Right kidney (tissue), 1 donor: ENCODE results near the gene EXPH5.

ENCODE experiments used
- DNase-seq: peaks from one replicate; pipeline ENCODE4 v3.0.0-alpha.2; 2016

Gene EXPH5

GRCh38 chr11:108565653-108566052 is 27.9 kb downstream of the EXPH5 start:
- DNase-seq, result no peak

DNA sequence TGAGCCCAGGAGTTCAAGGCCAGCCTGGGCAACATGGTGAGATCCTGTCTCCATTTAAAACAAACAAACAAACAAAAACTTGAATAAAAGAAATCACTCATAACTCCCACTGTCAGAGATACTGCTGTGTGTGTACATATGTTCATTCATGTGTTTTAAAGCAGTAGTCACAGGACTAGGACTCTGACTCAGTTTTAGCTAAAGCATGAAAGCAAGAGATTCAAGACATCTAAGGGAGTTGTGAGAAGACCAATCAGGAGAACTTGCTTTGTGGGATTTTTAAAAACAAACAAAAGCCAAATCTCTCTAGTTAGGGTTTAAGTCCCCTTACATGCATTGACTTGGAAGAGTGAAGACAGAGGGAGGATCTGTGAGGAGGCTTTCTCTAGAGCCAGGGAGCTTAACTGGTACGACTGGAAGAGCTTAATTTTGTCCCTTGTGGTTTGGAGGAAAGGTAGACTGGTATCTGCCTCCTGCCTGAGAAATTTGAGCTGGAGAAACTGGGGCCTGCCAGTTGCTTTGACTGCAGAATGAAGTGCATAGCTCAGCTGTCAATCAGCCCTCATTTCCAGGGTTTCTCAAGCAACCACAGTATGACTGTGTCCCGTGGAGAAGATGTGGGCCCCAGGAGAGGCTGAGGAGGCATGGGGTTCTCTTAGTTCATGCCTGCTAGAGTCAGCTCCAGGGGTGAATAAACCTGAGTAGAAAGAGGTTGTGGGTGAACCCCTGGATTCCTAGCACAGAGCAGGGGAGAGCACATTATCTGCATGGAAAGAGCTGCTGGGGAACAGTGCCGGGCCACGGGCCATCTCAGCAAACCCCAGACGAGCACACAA is 30.6 kb downstream of the EXPH5 start:
- DNase-seq, result no peak

DNA sequence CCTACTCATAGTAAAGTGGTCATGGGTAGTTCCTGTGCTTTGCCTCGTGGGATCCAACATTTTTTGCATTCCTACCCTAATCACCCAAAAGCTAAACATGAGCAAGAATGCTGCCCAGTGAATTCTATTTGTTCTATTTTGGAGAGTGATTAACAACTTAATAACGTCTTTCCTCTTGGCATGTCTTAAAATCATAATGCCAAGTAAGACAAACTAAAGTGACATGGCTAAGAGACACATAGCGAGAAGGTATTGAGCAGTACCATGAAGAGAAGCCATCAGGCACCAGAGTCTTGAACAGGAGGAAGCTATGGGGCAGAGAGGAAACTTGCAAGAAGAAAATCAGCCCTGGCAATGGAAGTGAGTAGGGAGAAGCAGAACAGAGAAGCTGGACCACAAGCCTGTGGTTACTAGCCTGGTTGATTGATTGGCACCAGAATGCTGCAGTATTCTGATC is 32.0 kb downstream of the EXPH5 start:
- no peak for DNase-seq

- no peak for DNase-seq
These were observed 33.7 kb downstream of the EXPH5 start for GRCh38 chr11:108559904-108560303.

DNA sequence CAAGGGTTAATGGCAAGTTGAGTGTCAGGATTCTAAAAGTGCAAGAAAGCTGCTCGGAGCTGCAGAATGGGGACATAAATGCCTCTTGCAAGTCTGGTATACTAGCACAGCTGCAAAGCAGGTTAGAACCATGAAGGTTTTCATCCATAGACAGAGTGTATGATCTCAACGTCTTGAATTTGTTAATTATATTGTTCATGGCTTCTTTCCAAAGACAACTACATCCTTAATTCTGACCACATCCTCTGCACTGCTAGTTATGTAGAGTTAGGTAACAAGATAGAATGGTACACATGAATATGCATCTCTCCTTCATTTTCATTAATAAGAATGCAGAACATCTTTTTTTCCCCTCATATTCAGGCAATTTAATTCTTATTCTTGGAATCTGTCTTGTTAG is 34.2 kb downstream of the EXPH5 start:
- DNase-seq, result no peak

GRCh38 chr11:108558222-108558621 is 35.3 kb downstream of the EXPH5 start:
- DNase-seq, result no peak

DNA sequence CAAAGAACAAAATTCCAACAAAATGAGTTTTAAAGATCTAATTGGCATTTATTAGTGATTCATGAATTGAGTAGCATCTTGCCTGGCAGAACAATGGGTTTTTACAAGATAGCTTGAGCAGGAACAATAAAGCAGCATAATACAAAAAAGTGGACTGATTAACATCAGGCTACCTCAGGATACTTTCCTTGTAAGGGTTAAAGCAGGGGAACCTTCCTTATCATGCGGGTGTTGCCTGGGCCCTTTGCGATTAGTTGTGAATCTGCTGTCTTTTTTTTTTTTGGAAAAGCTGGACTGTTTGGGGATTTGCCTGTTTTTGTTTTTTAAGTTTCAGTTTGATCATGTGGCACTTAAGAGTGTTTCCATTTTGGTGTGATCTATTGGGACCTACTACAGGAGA is 37.5 kb downstream of the EXPH5 start:
- DNase-seq, result no peak

DNA sequence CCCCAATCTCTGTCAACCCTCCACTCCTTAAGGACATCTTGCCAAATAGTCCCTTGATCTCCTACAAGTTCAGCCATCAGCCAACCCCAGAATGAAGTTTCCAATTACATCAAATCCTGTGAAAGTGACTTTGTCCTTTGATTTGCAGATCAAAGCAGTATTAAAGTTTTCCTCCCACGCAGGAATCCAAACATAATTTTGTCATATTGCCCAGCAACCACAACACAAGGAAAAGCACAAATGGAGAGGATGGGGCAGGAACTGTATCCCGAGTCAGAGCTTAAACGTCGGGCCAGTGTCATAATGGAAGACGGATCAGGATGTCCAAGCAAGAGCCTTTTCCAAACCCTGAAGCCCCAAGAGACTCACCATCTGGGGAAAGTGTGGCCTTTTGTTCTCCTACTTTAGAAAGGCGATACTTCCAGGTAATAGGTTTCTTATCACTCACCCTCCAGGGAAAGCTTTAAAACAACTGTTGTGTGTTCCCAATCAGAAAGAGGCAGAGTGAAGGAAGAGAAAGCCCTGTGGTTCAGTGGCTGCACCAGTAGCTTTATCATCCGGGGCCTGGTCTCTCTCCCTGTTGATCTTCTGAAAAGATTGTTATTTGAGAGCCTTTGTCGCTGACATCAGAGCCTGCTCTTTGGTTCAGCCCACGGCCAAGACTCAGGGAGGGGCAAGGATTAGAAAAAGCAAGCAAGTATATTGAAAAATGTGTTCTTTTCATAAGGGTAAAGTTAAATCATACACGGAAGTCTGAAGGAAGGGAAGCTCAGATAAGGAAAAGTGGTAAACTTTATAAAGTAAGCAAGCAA is 41.7 kb downstream of the EXPH5 start:
- DNase-seq, result peak; percentile 60

DNA sequence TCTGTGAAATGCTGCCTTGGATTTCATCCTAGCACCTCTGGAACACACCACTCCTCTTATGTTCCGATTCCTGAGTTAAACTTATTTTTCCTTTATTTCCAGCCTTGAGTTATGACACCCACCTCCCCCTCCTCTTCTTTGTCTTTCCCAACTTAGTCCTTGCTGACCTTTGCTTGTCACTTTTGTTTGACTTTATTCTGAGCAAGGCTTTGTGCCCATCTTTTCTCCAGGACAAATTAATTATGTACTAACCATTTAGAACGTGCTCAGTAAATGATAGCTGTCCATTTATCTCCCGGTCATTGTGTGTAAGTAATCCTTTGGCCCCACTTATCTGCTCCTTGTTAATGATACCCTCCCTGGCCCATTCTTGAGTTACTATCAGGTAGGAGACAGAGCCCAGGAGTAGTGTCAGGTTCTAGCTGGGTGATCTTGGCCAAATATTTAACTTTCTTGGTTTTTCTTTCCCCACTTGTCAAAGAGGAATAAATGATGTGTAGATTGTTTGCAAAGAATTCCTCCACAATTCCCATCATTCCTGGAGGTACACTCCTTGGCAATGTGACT is 44.2 kb downstream of the EXPH5 start:
- no peak for DNase-seq

- no peak for DNase-seq
These were observed 47.6 kb downstream of the EXPH5 start for GRCh38 chr11:108545909-108546501.

DNA sequence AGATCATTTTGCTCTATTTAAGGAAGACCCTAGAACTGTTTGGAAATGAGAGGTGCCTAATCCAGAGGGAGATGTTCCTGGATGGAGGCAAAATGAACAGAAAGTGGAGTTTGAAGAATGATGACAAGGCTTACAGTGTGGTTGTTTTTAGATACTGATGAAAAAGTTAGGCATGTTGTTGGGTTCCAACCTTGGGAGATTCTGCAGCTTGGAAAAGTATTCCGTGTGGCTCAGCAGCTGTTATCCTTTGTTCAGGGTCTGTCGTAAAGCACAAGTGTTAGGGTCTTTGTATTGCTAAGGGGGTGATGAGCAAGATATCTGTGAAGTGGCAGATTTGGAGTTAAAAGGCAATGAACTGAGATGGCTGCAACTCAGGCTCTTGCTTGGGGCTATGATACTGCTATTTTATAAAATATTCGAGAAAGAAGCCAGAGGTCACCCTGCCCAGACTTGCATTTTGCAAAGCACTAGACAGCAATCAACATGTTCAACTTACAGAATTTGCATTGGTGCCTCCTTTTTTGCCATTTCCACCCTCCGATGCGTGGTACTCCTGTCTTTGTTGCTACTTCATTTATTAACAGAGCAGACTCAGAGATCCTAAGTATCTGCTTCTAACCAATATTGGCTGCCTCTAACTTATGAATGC is 50.1 kb downstream of the EXPH5 start:
- DNase-seq, result no peak

DNA sequence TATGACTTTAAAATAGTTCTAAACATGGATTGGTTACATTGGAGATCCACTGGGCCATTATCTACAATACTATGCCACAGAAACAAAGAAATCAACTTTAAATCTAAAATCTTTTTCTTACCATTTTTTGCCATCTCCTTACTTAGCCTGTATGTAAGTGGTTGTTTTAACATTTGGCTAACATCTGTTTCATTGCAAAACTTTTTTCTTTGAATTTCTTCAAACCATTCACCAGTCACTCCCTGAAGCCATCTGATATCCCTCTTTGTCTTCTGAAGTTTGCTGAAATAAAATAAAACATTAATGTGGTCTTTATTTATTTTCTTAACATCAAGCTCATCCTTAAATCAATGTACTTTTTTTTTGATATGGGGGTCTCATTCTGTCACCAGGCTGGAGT is 52.0 kb downstream of the EXPH5 start:
- DNase-seq, result no peak

DNA sequence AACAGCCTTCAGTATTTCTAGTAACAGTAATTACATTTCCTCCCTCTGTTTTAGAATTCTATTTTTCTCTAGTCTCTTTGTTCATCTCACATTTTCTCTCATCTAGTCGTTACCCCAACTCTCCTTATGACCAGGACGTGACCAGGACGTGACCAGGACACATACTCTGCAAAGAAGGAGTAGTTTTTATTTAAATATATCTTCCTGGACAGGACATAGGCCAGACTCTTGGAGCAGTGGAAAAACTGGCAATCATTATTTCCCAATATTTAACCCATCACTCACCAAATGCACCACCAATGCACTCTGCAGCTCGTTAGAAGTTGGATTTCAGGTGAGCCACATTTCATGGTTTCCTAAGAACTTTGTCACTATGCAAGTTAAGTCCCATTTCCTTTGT is 55.1 kb downstream of the EXPH5 start:
- no peak for DNase-seq

DNA sequence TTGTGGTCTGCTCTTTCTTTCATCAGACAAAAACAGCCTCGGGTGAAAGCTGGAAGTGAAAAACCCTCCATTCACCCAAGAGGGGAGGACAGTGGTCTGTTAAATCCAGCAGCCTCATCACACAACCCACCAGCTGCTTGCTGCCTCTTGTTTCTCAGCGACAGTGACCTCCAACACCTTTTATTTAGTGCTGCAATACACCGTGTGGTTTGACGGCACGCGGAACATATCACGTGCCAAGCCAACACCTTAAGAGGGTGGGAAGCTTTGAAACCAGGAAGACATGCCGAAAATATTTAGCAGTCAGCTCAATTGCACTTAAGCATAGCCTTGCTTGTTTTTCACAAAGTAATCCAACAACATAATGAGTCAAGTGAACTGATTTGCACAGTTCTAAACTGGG is 55.5 kb downstream of the EXPH5 start:
- DNase-seq, result peak; percentile 20

- no peak for DNase-seq
These were observed 56.8 kb downstream of the EXPH5 start for GRCh38 chr11:108536783-108537182.

- no peak for DNase-seq
These were observed 58.1 kb downstream of the EXPH5 start for GRCh38 chr11:108535384-108535955.

DNA sequence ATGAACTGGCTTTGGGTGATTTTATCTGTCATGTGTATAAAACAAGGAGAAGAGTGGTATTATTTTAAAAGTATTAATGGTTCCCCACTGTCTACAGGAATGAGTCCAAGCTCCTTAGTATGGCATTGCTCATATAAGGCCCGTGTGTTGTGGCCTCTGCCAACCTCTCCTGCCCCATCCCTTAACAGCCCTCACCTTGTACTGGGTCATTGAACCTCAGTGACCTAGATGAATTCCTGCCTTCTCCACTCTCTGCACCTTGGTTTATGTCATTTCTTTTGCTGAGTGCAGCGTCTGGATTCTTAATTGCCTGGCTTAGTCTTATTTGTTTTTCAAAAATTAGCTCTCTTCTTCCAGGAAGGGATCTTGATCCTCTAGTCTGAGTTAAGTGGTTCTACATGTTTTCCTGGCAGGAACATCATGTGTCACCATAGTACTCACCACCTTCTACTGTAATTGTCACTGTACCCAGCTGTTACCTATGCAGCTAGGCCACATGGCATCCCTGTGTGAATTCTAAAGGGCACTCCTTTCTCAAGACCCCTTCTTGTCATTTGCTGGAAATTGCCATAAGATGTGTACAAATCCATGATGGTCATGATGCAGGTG is 59.2 kb downstream of the EXPH5 start:
- no peak for DNase-seq

- DNase-seq, result no peak
These were observed 63.1 kb downstream of the EXPH5 start for GRCh38 chr11:108530426-108530825.

GRCh38 chr11:108527382-108527781 is 66.2 kb downstream of the EXPH5 start:
- DNase-seq, result no peak

GRCh38 chr11:108525161-108525560 is 68.4 kb downstream of the EXPH5 start:
- no peak for DNase-seq

DNA sequence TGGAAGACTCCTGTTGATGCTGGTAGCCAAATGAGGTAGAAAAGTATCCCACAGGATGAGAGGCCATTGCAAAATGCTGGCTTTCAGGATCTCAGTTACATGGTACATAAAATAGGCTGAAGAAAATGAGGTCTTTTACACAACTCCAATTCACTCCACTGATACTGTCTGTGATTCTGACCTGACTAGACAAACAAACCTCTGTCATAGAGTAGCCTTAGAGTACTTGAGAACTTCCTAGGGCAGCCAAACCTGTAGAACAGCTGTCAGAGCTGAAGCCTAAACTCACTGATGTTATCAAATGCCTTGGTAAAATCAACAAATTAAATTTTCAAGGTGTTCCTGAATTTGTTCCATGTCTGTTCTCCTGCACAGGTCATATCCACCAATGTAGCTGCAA is 69.1 kb downstream of the EXPH5 start:
- DNase-seq, result no peak

DNA sequence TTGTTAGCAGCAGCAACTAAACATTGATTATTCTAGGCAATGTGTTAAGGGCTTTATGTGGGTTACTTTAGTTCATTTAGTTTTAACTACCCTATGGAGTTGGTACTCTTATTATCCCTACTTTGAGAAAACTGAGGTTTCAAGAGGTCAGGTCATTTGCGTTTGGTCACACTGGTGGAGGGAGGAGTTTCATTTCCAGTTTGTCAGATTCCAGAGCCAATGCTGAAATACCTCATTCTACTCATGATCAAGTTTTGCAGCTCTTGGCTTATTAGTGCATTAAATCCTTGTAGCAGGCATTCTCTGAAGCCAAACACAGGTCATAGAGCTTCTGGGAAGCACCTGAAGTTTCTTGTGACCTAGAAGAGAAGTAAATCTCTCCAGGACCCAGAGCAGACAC is 71.2 kb downstream of the EXPH5 start:
- DNase-seq, result no peak
